HG02798 (cell line): ENCODE results near the gene CCL16.

ENCODE experiments used
- ATAC-seq: cut with Tn5 transposase; IDR thresholded peaks from one replicate; pipeline ENCODE4 v1.9.1; 2021; ENCODE audit warnings: mild to moderate bottlenecking; ENCODE audit not compliant: unreplicated experiment, poor library complexity

The CCL16 gene

DNA sequence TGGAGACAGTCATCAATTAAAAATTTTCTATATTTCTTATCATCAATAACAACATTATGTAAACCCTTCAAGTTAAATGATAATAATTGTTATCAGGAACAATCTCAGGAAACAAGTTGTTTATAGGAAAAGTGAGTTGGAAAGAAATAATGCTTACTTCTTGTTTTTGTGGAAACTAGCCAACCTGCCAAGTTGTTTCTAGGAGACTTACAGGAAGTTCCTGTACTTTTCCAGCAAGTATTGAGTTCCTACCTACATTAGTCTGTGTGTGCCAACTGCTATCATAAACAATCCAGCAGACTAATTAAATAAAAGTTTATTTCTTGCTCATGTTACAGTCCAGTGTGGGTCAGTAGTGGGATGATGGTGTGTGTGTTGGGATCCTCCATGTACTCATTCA is 6.9 kb upstream of the CCL16 start:
- no peak for ATAC-seq

DNA sequence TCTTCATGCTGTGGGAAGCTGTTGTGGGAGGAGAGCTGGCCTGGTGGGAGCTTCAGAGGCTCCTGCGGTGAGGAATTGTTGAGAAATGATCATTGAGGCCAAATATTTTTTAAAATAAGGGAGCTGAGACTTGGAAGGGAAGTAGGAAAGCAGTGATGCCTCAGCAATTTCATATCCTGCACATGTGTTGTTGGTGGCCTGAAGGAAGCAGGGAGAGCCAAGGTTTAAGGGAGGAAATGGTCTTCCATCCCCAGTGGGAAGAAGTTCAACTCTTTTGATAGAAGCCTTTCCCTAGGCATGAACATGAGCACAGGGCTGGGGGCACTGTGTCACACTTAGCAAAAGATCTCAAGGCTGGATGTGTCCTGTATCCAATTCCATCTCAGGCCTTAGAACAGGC is 5.3 kb upstream of the CCL16 start, which contains the start of gene CCL14:
TSS of gene CCL14 (minus strand) at position 87 of the 400 bp plus-strand sequence. CDS start at position 7, 80 bp downstream.
- ATAC-seq, result no peak

DNA sequence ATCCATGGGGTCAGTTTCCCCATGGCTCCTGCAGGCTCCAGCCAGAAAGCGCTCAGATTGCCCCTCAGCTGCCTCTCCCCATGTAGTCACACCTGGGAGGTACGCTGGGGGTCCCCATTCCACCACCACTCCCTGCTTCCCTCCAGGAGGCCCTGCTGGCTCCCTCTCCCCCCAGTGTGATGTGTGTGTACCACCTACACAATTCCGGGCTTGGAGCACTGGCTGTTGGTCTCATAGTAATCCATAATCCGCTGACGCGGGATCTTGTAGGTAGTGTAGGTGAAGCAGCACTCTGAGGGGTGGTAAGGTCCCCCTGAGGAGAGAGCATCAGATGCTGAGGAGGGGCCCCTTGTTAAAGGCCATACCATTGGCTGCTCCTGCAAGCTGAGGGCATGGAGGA is 2.8 kb upstream of the CCL16 start:
- ATAC-seq, result no peak

DNA sequence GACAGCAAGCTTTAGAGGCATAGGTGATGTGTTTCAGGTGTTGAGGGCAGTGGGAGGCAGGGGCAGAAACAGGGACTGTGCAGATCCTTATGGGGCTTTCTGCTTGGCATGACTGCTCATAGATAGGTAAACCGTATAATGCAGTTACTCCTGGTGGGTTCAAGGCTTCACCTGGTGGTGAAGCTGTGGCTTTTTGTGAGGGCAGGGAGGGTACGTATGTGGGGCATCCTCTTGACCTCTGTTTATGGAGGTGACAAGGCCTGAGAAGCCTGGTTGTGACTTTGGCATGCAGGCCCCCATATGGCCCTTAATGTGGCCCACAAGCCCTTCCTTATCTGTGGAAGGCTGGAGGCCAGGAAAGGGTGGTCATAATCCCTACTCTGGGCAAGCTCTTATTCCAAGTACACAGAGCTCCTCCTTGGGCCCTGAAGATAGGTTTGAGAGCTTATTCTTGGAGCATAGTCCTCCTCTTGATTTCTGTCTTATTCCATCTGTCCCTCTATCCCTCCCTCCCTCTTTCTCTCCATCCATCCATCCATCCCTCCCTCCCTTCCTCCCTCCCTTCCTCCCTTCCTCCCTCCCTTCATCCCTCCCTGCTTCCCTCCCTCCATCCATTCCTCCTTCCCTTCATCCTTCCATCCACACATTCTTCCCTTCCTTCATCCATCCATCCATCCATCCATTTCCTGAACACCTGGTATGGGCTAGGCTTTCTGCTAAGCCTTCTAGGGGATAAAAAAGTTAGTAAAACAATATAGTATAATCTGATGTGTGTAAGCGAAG is 1.3 kb upstream of the CCL16 start:
- ATAC-seq, result no peak

- ATAC-seq, result no peak
Observed at GRCh38 chr17:35981908-35982330, 622 bp upstream of the CCL16 start.

GRCh38 chr17:35978346-35978745 is 3.0 kb downstream of the CCL16 start:
- ATAC-seq, result no peak

DNA sequence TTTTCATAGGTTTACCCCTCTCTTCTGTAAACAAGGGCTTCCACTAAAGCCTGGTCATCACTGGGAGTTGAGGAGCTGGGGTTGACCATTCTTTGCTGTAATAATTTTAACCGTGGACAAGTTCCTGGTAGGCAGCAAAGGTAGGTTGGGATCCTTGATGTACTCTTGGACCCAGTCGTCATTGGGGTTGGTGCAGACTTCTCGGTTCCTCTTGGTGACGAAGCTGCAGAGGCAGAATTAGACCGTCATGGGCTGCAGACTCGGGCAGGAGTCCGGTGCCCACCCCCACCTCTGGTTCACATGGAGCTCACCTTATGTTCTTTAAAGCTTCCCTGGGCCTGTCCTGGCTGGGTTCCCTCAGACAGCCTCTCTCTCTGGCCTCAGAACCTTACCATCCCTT is 3.8 kb downstream of the CCL16 start:
- no peak for ATAC-seq

GRCh38 chr17:35973333-35974260 is 7.7 kb downstream of the CCL16 start:
- ATAC-seq, result no peak

DNA sequence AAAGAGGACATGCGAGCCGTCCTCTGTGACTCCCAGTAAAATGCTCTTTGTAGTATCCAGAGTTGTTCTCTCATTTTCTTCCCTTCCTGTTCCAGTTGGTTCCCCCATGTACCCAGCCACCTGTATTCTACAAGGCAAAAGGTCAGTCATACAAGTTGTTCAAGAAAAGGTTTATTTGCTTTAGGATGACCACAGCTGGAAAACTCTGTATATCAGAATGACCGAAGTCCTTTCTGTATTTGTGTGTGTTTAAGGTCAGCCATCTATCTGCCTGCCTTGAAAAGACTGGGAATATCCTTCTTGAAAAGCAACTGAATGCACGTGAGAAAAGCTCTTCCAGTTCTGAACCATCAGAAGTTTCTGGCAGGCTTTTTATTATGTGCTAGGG is 8.4 kb downstream of the CCL16 start:
- no peak for ATAC-seq

DNA sequence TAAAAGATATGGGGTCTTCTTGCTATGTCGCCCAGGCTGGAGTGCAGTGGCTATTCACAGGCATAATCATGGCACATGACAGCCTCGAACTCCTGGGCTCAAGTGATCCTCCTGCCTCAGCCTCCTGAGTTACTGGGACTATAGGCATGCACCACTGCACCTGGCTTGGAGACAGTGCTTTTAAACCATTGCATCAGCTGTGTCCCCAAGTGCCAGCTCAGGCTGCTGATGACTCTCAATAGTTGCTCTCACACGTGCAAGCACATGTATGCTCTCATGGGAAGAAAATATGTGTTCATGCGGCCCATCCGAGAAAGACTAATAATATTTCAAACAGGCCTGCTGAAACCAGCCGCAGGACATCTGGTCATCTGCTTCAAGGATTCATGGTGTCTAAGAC is 8.8 kb downstream of the CCL16 start:
- no peak for ATAC-seq

- ATAC-seq, result no peak
Observed at GRCh38 chr17:35972066-35972465, 9.2 kb downstream of the CCL16 start.

DNA sequence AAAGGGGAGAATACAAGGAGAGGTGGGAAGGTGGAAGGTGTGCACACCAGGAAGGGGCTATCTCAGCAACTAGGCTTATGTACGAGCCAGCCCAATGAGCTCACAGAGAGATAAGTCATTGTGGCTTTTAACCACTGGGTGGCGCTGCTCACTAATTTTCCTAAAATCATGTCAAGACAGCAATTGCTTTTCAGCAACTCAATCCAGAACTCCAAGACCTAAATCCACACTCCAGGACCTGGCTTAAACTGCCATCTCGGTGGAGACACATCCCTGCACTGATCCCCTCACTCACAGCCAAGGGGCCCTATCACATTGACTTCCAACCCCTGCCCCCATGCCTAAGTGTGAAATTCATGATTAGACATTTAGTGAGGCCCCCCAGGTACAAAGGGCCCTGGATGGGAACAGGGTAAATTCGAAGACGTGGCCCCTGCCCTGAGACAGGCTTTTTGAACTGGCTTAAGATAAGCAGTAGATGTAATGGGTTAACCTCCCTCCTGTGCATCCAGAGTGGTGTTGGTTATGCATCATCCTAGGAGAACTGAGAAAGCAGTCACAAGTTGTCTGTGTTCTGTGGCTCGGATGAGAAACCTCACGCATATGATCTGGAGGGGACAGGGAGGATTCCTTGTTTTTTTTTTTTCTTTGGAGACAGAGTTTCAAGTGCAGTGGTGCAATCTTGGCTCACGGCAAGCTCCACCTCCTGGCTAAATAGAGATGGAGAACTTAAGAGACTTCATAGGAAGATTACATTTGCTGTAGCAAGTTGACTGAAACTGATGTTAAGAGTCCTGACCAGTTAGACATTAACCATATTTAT is 11.5 kb downstream of the CCL16 start:
- ATAC-seq, result no peak

DNA sequence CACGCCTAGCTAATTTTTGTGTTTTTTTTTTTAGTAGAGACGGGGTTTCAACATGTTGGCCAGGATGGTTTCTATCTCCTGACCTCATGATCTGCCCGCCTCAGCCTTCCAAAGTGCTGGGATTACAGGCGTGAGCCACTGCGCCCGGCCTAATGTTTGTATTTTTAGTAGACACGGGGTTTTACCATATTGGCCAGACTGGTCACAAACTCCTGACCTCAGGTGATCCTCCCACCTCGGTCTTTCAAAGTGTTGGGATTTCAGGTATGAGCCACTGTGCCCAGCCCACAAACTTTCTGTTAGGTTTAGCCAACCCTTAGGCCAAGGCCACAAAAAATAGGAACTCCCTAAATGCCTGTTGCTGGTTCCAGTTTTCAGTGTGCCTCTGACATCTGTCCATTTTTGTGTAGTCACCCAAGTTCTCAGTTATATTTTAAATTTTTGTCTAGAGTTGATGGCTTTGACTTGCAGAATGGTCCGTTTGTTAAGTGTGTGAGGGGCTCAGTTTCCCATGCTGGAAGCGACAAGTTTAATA is 12.7 kb downstream of the CCL16 start:
- no peak for ATAC-seq

GRCh38 chr17:35965272-35965671 is 16.0 kb downstream of the CCL16 start:
- ATAC-seq, result no peak

DNA sequence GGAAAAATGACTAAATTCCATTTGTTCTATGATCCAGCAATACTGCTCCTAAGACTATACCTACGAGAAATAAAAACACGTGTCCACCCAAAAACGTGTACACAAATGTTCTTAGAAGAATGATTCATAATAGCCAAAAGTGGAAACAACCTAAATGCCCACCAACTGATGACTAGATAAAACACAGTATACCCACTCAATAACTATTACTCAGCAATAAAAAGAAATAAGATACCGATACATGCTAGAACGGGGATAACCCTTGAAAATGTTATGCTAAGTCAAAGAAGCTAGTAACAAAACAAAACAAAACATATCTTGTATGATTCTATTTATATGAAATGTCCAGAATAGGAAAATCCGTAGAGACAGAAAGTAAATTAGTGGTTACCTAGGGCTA is 17.6 kb downstream of the CCL16 start:
- no peak for ATAC-seq

- no peak for ATAC-seq
Observed at GRCh38 chr17:35953720-35954119, 27.6 kb downstream of the CCL16 start.

DNA sequence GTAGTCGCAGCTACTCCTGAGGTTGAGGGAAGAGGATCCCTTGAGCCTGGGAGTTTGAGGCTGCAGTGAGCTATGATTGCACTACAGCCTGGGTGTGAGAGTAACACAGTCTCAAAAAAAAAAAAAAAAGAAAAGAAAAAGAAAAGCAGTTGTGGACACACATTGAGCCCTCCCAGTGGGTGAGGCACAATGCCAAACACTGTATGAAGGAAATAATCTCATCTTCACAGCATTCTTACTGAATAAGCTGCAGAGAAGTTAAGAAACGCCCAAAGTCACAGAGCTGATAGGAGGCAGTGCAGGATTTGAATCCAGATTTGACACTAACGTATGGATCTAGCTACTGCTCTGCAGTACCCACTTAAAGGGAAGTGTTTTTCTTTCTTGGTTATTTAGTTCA is 31.9 kb downstream of the CCL16 start:
- no peak for ATAC-seq

DNA sequence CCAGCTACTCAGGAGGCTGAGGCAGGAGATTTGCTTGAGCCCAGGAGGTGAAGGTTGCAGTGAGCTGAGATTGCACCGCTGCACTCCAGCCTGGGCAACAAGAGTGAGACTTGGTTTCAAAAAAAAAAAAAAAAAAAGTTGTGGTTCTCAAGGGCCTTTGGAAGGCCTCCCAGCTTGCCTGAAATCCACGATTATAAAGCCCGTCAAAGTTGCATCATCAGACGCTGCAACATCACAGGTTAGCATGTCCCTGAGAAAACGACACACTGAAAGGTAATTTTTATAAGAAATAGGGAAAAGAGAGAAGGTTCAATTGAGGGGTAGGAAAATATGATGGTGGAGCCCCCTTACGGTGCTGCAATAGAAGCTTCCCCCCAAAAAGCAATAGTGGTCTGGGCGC is 33.2 kb downstream of the CCL16 start:
- ATAC-seq, result no peak

DNA sequence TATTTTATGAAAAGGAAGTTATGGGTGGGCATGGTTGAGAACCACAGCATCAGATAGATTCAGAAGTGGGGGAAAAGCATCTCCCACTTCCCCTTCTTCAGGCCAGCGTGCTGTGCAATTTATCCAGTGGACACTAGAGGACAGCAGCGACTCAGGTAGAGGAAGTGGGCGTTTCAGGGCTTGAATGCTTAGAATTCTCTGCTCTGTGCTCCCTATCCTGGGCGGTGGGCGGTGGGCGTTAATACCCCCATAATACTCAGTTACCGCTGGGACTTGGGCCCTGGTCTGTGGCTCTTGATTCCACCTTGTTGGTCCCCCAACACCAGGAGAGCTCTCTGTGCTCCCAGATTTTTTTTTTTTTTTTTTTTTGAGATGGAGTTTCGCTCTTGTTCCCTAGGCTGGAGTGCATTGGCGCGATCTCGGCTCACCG is 34.1 kb downstream of the CCL16 start:
- ATAC-seq, result peak; percentile 39

GRCh38 chr17:35944151-35944550 is 37.1 kb downstream of the CCL16 start:
- no peak for ATAC-seq
